ENCODE data around the gene MOSMO. TPM values are rescaled to one million over a fixed set of nuclear protein-coding genes. Genes with fewer than 3 reads are reported as not detected.
A peak's percentile ranks its signal among the peaks of the same experiment; 100 is the strongest.

Gene MOSMO
- total and polyA plus RNA-seq, 11 donors, result 8.7 to 15.0 (median 11.7) TPM

DNA sequence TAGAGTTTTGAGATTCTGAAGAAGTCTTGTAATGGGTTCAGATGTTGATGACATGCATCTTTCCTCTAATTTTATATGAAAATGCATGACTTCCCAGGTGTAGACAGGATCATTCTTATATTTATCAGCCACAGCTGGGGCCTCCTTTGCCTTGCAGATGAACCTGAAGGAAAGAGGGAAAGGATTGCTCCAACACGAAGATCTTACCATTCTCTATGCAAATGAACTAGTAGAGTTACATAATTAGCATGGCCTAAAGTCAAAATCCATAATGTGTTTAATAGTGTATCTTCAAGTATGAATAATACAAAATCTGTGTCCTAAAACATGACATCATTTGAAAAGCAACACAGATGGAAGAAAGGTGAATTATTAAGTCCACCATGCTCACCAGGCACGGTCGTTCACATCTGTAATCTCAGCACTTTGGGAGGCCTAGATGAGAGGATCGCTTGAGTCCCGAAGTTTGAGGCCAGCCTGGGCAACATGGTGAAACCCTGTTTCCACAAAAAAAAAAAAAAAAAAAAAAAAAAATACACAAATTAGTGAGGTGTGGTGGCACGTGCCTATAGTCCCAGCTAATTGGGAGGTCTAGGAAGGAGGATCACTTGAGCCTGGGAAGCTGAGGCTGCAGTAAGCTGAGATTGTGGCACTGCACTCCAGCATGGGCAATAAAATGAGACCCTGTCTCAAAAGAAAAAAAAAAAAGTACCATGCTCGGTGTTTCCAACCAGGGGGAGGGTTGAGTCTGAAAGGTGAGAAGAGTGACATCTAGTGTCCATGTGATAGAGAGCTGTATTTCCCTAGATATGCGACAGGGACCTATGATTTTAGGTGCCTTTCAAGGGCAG lies 90.7 kb downstream of the MOSMO start:
- peaks cover 0 to 3% (median 0%) of the 10 kb centered on the region in 12 donors for H3K4me1 ChIP-seq
- no peaks in the 10 kb centered on the region for H3K36me3 ChIP-seq
- DNase-seq, result no peak
- no peak overlapping the region for H3K27ac ChIP-seq
- H3K27me3 ChIP-seq, result peaks cover 0 to 3% (median 0%) of the 10 kb centered on the region in 9 donors
- WGBS, 4 donors, result 53 to 60% (median 56%) methylated on average over 8 of the region's 8 CpGs
- ATAC-seq, result peak in 3 of 4 donors; percentile 51 to 72 (median 67)
- intact Hi-C loops (cut with DNase I), result loop anchor here in 8 of 10 donors (1.0 to 10.0 kb wide), 8 partner anchors 76 to 196 kb away; partner anchors contain the start of genes PDZD9 (in 7 of the 8), POLR3E (in 2 of the 8) and UQCRC2 (in 1 of the 8)
- no peak overlapping the region for H3K4me3 ChIP-seq
- H3K9me3 ChIP-seq, result no peaks in the 10 kb centered on the region
- no peak for TF ChIP-seq POLR2A (IDR thresholded peaks at IDR 0.05)
- TF ChIP-seq, protein P1, sequence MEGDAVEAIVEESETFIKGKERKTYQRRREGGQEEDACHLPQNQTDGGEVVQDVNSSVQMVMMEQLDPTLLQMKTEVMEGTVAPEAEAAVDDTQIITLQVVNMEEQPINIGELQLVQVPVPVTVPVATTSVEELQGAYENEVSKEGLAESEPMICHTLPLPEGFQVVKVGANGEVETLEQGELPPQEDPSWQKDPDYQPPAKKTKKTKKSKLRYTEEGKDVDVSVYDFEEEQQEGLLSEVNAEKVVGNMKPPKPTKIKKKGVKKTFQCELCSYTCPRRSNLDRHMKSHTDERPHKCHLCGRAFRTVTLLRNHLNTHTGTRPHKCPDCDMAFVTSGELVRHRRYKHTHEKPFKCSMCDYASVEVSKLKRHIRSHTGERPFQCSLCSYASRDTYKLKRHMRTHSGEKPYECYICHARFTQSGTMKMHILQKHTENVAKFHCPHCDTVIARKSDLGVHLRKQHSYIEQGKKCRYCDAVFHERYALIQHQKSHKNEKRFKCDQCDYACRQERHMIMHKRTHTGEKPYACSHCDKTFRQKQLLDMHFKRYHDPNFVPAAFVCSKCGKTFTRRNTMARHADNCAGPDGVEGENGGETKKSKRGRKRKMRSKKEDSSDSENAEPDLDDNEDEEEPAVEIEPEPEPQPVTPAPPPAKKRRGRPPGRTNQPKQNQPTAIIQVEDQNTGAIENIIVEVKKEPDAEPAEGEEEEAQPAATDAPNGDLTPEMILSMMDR (IDR thresholded peaks at IDR 0.05), result peak; percentile 40 to 70 (median 56)

DNA sequence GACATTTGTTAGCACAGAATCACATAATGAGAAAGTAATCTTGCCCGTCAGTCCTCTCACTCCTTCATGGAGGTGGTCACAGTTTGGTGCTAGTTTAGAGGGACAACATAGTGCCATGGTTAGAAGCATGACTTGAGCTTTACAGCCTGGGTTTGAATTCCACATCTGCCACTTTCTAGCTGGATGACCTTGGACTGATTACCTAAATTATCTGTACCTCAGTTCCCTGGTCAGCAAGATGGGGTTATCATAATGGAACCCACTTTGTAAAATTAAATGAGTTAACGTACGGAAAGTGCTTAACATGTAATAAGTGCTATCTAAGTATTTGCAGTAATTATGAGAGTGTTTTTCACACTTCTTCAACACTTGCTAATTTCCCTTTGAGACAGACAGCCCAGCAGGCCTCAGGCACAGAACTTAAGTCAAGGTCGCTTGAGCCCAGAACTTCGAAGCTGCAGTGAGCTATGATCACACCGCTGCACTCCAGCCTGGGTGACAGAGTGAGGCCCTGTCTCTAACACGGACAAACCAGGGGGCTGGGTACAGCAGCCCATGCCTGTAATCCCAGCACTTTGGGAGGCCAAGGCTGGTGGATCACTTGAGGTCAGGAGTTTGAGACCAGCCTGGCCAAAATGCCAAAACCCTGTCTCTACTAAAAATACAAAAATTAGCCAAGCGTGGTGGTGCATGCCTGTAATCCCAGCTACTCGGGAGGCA lies 91.5 kb downstream of the MOSMO start:
- no peaks in the 10 kb centered on the region for H3K36me3 ChIP-seq
- 74 to 81% (median 77%) methylated on average over 9 of the region's 9 CpGs for WGBS, 4 donors
- H3K9me3 ChIP-seq, result no peaks in the 10 kb centered on the region
- ATAC-seq (no peak), DNase-seq (no peak)
- no peak for TF ChIP-seq POLR2A (IDR thresholded peaks at IDR 0.05)
- TF ChIP-seq, protein P1 (IDR thresholded peaks at IDR 0.05), result peak in 1 of 12 donors; percentile 8
- intact Hi-C loops (cut with DNase I), result loop anchor here in 8 of 10 donors (1.0 to 10.0 kb wide), 8 partner anchors 75 to 195 kb away; partner anchors contain the start of genes PDZD9 (in 7 of the 8), POLR3E (in 2 of the 8) and UQCRC2 (in 1 of the 8)
- H3K4me1 ChIP-seq, result peaks cover 0 to 3% (median 0%) of the 10 kb centered on the region in 12 donors
- H3K4me3 ChIP-seq, result no peak overlapping the region
- no peak overlapping the region for H3K27ac ChIP-seq
- H3K27me3 ChIP-seq, result peaks cover 0 to 3% (median 0%) of the 10 kb centered on the region in 9 donors

DNA sequence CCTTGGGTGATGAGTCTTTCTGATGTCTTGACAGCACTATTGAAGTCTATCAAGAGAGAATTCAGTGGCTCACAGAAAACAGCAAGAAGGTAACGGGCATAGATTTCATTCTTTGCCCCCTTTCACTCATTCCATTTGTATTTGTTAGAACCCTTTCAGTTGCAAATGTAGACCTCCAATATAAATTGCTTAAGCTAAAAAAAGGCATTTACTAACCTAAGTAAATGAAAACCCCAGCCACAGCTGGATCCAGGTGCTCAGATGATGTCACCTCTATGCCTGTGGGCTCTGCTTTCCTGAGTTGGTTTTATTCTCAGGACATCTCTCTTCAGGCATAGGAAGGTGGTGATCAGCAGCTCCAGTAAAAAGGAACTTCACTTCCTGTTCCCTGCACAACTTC lies 95.5 kb downstream of the MOSMO start:
- no peak overlapping the region for H3K4me3 ChIP-seq
- intact Hi-C loops (cut with DNase I), result no loop called here
- 84 to 94% (median 90%) methylated on average over 1 of the region's 1 CpG for WGBS, 4 donors

More for the DNA sequence above, 95.5 kb downstream of the MOSMO start:
- Histone ChIP-seq H3K9me3 (no peaks in the 10 kb centered on the region), H3K36me3 (no peaks in the 10 kb centered on the region), H3K4me1 (peaks cover 0 to 3% (median 0%) of the 10 kb centered on the region in 12 donors), H3K27me3 (peaks cover 0 to 2% (median 0%) of the 10 kb centered on the region in 9 donors), H3K27ac (no peak overlapping the region)
- TF ChIP-seq, protein P1 (IDR thresholded peaks at IDR 0.05), result no peak
- no peak for TF ChIP-seq POLR2A (IDR thresholded peaks at IDR 0.05)
- no peak for DNase-seq
- no peak for ATAC-seq

Measured in heart left ventricle (tissue), 16 donors.